HepG2 (cell line): ENCODE measurements around the gene TBCEL. TPM values are rescaled to one million over a fixed set of nuclear protein-coding genes. Genes with fewer than 3 reads are reported as not detected.

Source experiments
- ATAC-seq: fragments of 200-7000 bp; cut with Tn5 transposase; 3 replicates; pipeline ENCODE4 v1.9.1; 2020; ENCODE audit warnings: mild to moderate bottlenecking, moderate library complexity
- BruUV-seq: library from RNA; stranded (reverse); fragments of 400-500 nt; replicated peaks from 2 replicates; lab custom pipeline; 2021; lab: Mats Ljungman, UMichigan
- CTCF ChIA-PET: fragments of 300-600 bp; formaldehyde crosslinking; extraction: SDS; loops from one replicate; lab custom pipeline; 2021; ENCODE audit warnings: low total read pairs, inconsistent platforms, low intra/inter-chr PET ratio; lab: Yijun Ruan, JAX
- POLR2A ChIA-PET: fragments of 350-600 bp; sonication (Branson Sonifier 250); formaldehyde crosslinking; loops from one replicate; lab custom pipeline; 2020; ENCODE audit warnings: antibody characterized with exemption, inconsistent platforms; lab: Yijun Ruan, JAX
- DNase-seq: peaks from one replicate; pipeline ENCODE4 v3.0.0-alpha.2; 2015; ENCODE audit warnings: low spot score
- FAIRE-seq: peaks from 3 replicates; lab custom pipeline; 2011; peaks lifted over from hg19 to GRCh38; lab: Jason Lieb, UNC
- H2AFZ ChIP-seq: one replicate; pipeline ENCODE4 v1.6.1; 2011; ENCODE audit warnings: low read length, inconsistent platforms
- H3K27ac ChIP-seq: fragments of 300-600 bp; 3 replicates; pipeline ENCODE4 v1.8.0; 2011; ENCODE audit warnings: mixed run types, mild to moderate bottlenecking, mixed read lengths, low read length, inconsistent platforms; ENCODE audit not compliant: insufficient read depth; ENCODE audit errors: extremely low read length
- H3K27me3 ChIP-seq, 2 experiments: fragments of 200-600 bp in 1 of 2; 2 replicates in 1 of 2; 3 replicates in 1 of 2; pipeline versions ENCODE4 v1.6.0 to v1.8.0; 2011; ENCODE audit warnings: low read length in 2 of 2, mild to moderate bottlenecking in 2 of 2, moderate library complexity in 2 of 2, inconsistent platforms in 1 of 2; ENCODE audit not compliant: insufficient read depth in 2 of 2, control insufficient read depth in 1 of 2
- H3K36me3 ChIP-seq, 2 experiments: fragments of 200-600 bp in 1 of 2; replicated peaks in 1 of 2; 2 replicates in 1 of 2; 3 replicates in 1 of 2; pipeline versions ENCODE4 v1.5.1 to v1.8.0; 2011; ENCODE audit warnings: low read length in 2 of 2, inconsistent platforms in 1 of 2; ENCODE audit not compliant: insufficient read depth in 2 of 2, control insufficient read depth in 1 of 2
- H3K4me1 ChIP-seq: 2 replicates; pipeline ENCODE4 v1.5.1; 2012; ENCODE audit warnings: low read length, inconsistent platforms; ENCODE audit not compliant: insufficient read depth
- H3K4me2 ChIP-seq: 2 replicates; pipeline ENCODE4 v1.6.0; 2011; ENCODE audit warnings: low read depth, low read length, inconsistent platforms
- H3K4me3 ChIP-seq, 3 experiments: fragments of 200-600 bp in 1 of 3; sonication (generic), shearing (Covaris generic) in 1 of 3; replicated peaks in 1 of 3; 2 replicates each; pipeline ENCODE4 v1.5.1; 2011 to 2016; ENCODE audit warnings: low read length in 3 of 3, inconsistent platforms in 2 of 3, low read depth in 2 of 3, mild to moderate bottlenecking in 2 of 3, control low read depth in 1 of 3, mixed read lengths in 1 of 3; ENCODE audit not compliant: insufficient read depth in 1 of 3
- H3K79me2 ChIP-seq: one replicate; pipeline ENCODE4 v1.6.1; 2011; ENCODE audit warnings: low read length, inconsistent platforms; ENCODE audit not compliant: insufficient read depth
- H3K9ac ChIP-seq: 2 replicates; pipeline ENCODE4 v1.6.0; 2011; ENCODE audit warnings: mild to moderate bottlenecking, low read depth, low read length, inconsistent platforms; ENCODE audit not compliant: insufficient read depth
- H3K9me3 ChIP-seq: 2 replicates; pipeline ENCODE4 v1.5.1; 2012; ENCODE audit warnings: mild to moderate bottlenecking, low read length
- H4K20me1 ChIP-seq: 2 replicates; pipeline ENCODE4 v1.6.0; 2011; ENCODE audit warnings: inconsistent platforms, mild to moderate bottlenecking, low read length, moderate library complexity; ENCODE audit not compliant: insufficient read depth
- HCFC1 ChIP-seq: fragments of 150-350 bp; IDR thresholded peaks from 2 replicates; pipeline ENCODE4 v1.6.1; 2014; ENCODE audit warnings: low read depth, low read length
- MIER2 ChIP-seq: IDR thresholded peaks from 2 replicates; pipeline ENCODE4 v1.6.1; 2016; ENCODE audit warnings: missing biosample characterization, missing genetic modification reagents
- NFKB2 ChIP-seq: sonication (generic); formaldehyde crosslinking; IDR thresholded peaks from 2 replicates; pipeline ENCODE4 v1.4.0; 2020; ENCODE audit warnings: missing genetic modification reagents, borderline replicate concordance
- NR2F2 ChIP-seq: IDR thresholded peaks from 2 replicates; pipeline ENCODE4 v1.6.1; 2012; ENCODE audit warnings: low read depth, inconsistent platforms, borderline replicate concordance
- ZBTB14 ChIP-seq: sonication (generic); formaldehyde crosslinking; IDR thresholded peaks from 2 replicates; pipeline ENCODE4 v1.4.0; 2020; ENCODE audit warnings: missing genetic modification reagents
- WGBS: methylation state at CpG from one replicate; pipeline ENCODE4 v1.1.6; 2017; ENCODE audit warnings: low lambda C conversion rate; 5-methylcytosine and 5-hydroxymethylcytosine counted together
- in situ Hi-C: cut with HindIII; loops from 2 replicates; pipeline ENCODE4 v1.10.0; 2017; ENCODE audit warnings: low pct_unique_long_range_greater_than_20kb; ENCODE audit not compliant: extremely low pct_ligation_motif_present
- intact Hi-C: fragments of 100-400 bp; cut with micrococcal nuclease; formaldehyde crosslinking; loops from one replicate; pipeline ENCODE4 v1.10.0; 2022; ENCODE audit not compliant: unreplicated experiment
- polyA plus RNA-seq, 8 experiments: library from polyadenylated mRNA; depleted of rRNA in 3 of 8; stranded (reverse) in 7 of 8; unstranded in 1 of 8; fragments of >200 nt; fragmentation: Illumina TruSeq in 4 of 8; extraction: Trizol in 4 of 8; gene quantifications; 2 replicates each; pipeline versions ENCODE4 v1.2.1 to v1.2.3, GENCODE V29; 2011 to 2016; ENCODE audit warnings: low read depth in 4 of 8, missing spikeins in 1 of 8, mixed read lengths in 1 of 8; ENCODE audit not compliant: insufficient read depth in 1 of 8
- total RNA-seq, 5 experiments: library from RNA; depleted of rRNA; stranded (reverse); fragments of >200 nt; fragmentation: Illumina TruSeq; extraction: Trizol; gene quantifications; 2 replicates each; pipeline ENCODE4 v1.2.3, GENCODE V29; 2016; ENCODE audit warnings: low read depth in 1 of 5
- TF ChIP-seq, protein P1 (sequence below): sonication (generic); formaldehyde crosslinking; IDR thresholded peaks from 2 replicates; pipeline ENCODE4 v1.9.0; 2022; ENCODE audit warnings: low read depth, missing genetic modification reagents
- TF ChIP-seq, protein P2 (sequence below): sonication (generic); formaldehyde crosslinking; IDR thresholded peaks from 2 replicates; pipeline ENCODE4 v1.5.1; 2020; ENCODE audit warnings: missing genetic modification reagents, mild to moderate bottlenecking, borderline replicate concordance
- TF ChIP-seq, protein P3 (sequence below): sonication (generic); formaldehyde crosslinking; IDR thresholded peaks from 2 replicates; pipeline ENCODE4 v1.4.0; 2020; ENCODE audit warnings: missing genetic modification reagents, borderline replicate concordance
- TF ChIP-seq, protein P4 (sequence below): sonication (generic); formaldehyde crosslinking; IDR thresholded peaks from 2 replicates; pipeline ENCODE4 v1.4.0; 2020; ENCODE audit warnings: low read depth, mild to moderate bottlenecking, missing genetic modification reagents
- TF ChIP-seq, protein P5 (sequence below): sonication (generic); formaldehyde crosslinking; IDR thresholded peaks from 2 replicates; pipeline ENCODE4 v1.4.0; 2020; ENCODE audit warnings: missing genetic modification reagents

TBCEL gene
- total and polyA plus RNA-seq, 2 of the 13 experiments (the other 11 are each of a cell fraction or from before 2014, with no cell fraction given) = 6.1 to 12.5 TPM

- in situ Hi-C loops = no loop called here
- no peak overlapping the region for H2AFZ ChIP-seq
- intact Hi-C loops = no loop called here
- H3K27me3 ChIP-seq = peaks cover 0 to 7% of the 10 kb centered on the region in 2 experiments; a peak in 2 of 5 replicates
- no peak overlapping the region for H3K4me3 ChIP-seq
- no peak overlapping the region for H3K27ac ChIP-seq
- DNase-seq = no peak
- WGBS = 31% methylated on average over 13 of the region's 13 CpGs
- POLR2A ChIA-PET = no interaction called here
- H4K20me1 ChIP-seq = no peaks in the 10 kb centered on the region
- FAIRE-seq = no peak
- H3K79me2 ChIP-seq = no peaks in the 10 kb centered on the region
- peak; percentile 64 for ATAC-seq
- no peak overlapping the region for H3K4me2 ChIP-seq
- H3K9me3 ChIP-seq = no peaks in the 10 kb centered on the region
- no peaks in the 10 kb centered on the region for H3K36me3 ChIP-seq
- H3K4me1 ChIP-seq = no peaks in the 10 kb centered on the region
- CTCF ChIA-PET = no interaction called here
- TF ChIP-seq, protein P1, sequence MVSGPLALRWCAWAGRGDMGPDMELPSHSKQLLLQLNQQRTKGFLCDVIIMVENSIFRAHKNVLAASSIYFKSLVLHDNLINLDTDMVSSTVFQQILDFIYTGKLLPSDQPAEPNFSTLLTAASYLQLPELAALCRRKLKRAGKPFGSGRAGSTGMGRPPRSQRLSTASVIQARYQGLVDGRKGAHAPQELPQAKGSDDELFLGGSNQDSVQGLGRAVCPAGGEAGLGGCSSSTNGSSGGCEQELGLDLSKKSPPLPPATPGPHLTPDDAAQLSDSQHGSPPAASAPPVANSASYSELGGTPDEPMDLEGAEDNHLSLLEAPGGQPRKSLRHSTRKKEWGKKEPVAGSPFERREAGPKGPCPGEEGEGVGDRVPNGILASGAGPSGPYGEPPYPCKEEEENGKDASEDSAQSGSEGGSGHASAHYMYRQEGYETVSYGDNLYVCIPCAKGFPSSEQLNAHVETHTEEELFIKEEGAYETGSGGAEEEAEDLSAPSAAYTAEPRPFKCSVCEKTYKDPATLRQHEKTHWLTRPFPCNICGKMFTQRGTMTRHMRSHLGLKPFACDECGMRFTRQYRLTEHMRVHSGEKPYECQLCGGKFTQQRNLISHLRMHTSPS (CRISPR knock-in tag) = no peak
- TF ChIP-seq NR2F2 (no peak), HCFC1 (no peak), ZBTB14 (CRISPR knock-in tag) (no peak), NFKB2 (no peak), MIER2 (CRISPR knock-in tag) (no peak)
- TF ChIP-seq, protein P2, sequence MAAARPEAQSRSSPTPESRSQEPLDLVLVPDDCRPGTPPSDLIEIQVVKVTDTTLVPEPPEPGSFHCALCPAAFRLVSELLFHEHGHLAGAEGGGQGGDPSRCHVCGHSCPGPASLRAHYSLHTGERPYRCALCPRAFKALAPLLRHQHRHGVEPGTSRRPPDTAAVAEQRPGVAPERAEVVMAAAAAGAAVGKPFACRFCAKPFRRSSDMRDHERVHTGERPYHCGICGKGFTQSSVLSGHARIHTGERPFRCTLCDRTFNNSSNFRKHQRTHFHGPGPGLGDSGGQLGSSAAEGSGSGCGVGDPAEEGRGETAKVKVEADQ = no peak
- TF ChIP-seq, protein P3, sequence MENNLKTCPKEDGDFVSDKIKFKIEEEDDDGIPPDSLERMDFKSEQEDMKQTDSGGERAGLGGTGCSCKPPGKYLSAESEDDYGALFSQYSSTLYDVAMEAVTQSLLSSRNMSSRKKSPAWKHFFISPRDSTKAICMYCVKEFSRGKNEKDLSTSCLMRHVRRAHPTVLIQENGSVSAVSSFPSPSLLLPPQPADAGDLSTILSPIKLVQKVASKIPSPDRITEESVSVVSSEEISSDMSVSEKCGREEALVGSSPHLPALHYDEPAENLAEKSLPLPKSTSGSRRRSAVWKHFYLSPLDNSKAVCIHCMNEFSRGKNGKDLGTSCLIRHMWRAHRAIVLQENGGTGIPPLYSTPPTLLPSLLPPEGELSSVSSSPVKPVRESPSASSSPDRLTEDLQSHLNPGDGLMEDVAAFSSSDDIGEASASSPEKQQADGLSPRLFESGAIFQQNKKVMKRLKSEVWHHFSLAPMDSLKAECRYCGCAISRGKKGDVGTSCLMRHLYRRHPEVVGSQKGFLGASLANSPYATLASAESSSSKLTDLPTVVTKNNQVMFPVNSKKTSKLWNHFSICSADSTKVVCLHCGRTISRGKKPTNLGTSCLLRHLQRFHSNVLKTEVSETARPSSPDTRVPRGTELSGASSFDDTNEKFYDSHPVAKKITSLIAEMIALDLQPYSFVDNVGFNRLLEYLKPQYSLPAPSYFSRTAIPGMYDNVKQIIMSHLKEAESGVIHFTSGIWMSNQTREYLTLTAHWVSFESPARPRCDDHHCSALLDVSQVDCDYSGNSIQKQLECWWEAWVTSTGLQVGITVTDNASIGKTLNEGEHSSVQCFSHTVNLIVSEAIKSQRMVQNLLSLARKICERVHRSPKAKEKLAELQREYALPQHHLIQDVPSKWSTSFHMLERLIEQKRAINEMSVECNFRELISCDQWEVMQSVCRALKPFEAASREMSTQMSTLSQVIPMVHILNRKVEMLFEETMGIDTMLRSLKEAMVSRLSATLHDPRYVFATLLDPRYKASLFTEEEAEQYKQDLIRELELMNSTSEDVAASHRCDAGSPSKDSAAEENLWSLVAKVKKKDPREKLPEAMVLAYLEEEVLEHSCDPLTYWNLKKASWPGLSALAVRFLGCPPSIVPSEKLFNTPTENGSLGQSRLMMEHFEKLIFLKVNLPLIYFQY (CRISPR knock-in tag) = no peak
- TF ChIP-seq, protein P4, sequence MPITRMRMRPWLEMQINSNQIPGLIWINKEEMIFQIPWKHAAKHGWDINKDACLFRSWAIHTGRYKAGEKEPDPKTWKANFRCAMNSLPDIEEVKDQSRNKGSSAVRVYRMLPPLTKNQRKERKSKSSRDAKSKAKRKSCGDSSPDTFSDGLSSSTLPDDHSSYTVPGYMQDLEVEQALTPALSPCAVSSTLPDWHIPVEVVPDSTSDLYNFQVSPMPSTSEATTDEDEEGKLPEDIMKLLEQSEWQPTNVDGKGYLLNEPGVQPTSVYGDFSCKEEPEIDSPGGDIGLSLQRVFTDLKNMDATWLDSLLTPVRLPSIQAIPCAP (CRISPR knock-in tag) = no peak
- TF ChIP-seq, protein P5, sequence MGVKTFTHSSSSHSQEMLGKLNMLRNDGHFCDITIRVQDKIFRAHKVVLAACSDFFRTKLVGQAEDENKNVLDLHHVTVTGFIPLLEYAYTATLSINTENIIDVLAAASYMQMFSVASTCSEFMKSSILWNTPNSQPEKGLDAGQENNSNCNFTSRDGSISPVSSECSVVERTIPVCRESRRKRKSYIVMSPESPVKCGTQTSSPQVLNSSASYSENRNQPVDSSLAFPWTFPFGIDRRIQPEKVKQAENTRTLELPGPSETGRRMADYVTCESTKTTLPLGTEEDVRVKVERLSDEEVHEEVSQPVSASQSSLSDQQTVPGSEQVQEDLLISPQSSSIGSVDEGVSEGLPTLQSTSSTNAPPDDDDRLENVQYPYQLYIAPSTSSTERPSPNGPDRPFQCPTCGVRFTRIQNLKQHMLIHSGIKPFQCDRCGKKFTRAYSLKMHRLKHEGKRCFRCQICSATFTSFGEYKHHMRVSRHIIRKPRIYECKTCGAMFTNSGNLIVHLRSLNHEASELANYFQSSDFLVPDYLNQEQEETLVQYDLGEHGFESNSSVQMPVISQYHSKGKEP (CRISPR knock-in tag) = no peak
- BruUV-seq = no TSS peak
- no peak overlapping the region for H3K9ac ChIP-seq
These were observed 108.5 kb downstream of the TBCEL start for GRCh38 chr11:121132211-121132976.
